K562 treated with DMSO at 1 percent for 48 hours (cell line): ENCODE data around the gene ATG10. TPM values are rescaled to one million over a fixed set of nuclear protein-coding genes. Genes with fewer than 3 reads are reported as not detected.

Experiments
- total RNA-seq: library from RNA; unstranded; fragments of 300-600 nt; gene quantifications from 2 replicates; pipeline ENCODE4 v1.2.3, GENCODE V29; 2022; ENCODE audit warnings: low replicate concordance; ENCODE audit errors: extremely low read depth

The ATG10 gene
- not detected in 2 replicates for total RNA-seq

DNA sequence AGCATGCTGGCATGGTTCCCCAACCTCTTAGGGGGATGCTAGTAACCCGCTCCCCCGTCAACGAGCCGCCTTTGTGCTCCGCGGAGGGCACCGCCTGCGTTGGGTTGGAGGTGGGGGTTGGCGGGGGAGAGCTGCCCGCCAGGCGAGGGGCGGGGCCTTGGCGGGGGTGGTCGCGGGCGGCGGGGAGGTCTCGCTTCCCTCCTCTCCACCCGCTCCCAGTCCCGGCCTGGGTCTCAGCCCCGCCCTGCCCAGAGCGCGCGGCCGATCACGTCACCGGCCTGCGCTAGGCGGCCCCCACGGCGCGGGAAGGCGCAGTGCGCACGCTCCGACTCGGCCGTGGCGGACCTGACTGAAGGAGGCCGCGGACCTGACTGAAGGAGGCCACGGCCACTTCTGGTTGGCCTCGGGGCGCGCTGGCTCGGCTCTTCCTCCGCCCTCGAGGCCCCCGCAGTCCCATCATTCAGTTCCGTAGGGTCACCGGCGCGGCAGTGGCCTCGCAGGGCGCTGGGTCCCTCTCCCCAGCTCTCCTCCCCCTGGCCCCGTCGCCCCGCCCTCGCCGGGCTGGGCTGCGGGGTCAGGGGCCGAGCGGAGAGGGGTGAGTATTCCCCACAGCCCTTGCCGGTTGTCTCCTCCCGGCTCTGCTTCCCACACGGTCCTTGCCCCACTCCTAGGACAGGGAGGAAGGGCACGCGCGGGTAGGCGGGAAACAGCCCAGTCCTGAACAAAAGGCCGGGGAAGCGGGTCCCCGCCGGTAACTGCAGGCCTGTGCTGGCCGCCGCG lies at the start of gene ATG10:
ATG10 (plus strand) TSS at position 312 of the 780 bp plus-strand sequence. CDS start 15,548 bp downstream, outside the sequence.

GRCh38 chr5:82277987-82278710 lies 306.3 kb downstream of the ATG10 start, which contains the start of gene RPS23:
Gene RPS23 (minus strand): TSS chr5:82278354. CDS start chr5:82278323, 31 bp downstream.

Other genes starting within 250 kb of the ATG10 start
- not detected in 2 replicates for gene SSBP2, start 220.9 kb upstream of the ATG10 start, total RNA-seq